Natural killer cell (primary cell): ENCODE data around the gene RGSL1. TPM values are rescaled to one million over a fixed set of nuclear protein-coding genes. Genes with fewer than 3 reads are reported as not detected.

Source experiments
- ATAC-seq, 3 donors: fragments of 150-1000 bp in 2 of 3; fragments of 200-7000 bp in 1 of 3; cut with Tn5 transposase; 1 replicate in 1 of 3; 2 replicates in 2 of 3; pipeline ENCODE4 v1.10.0; 2021; ENCODE audit warnings: mild to moderate bottlenecking in 2 of 3, moderate library complexity in 2 of 3
- DNase-seq, 2 donors: peaks; one replicate each; pipeline versions ENCODE4 v3.0.0 to v3.0.0-alpha.2; 2013 to 2021; ENCODE audit warnings: mixed read lengths in 1 of 2
- H3K27ac ChIP-seq: one replicate; pipeline ENCODE4 v1.5.1; 2013; ENCODE audit warnings: mild to moderate bottlenecking, low read length
- H3K27me3 ChIP-seq: one replicate; pipeline ENCODE4 v1.6.1; 2013; ENCODE audit warnings: low read length; ENCODE audit not compliant: control insufficient read depth, insufficient read depth
- H3K36me3 ChIP-seq: one replicate; pipeline ENCODE4 v1.6.1; 2013; ENCODE audit warnings: low read length; ENCODE audit not compliant: control insufficient read depth, insufficient read depth
- H3K4me1 ChIP-seq: one replicate; pipeline ENCODE4 v1.6.1; 2013; ENCODE audit warnings: low read length; ENCODE audit not compliant: control insufficient read depth, insufficient read depth
- H3K4me3 ChIP-seq: one replicate; pipeline ENCODE4 v1.5.1; 2013; ENCODE audit warnings: low read length
- H3K9me3 ChIP-seq: one replicate; pipeline ENCODE4 v1.6.1; 2013; ENCODE audit warnings: low read length; ENCODE audit not compliant: control insufficient read depth, insufficient read depth
- H3K27ac Mint-ChIP-seq, 2 donors: one replicate each; pipeline ENCODE4 v1.8.0; 2022; ENCODE audit warnings: mild to moderate bottlenecking in 2 of 2, mixed read lengths in 2 of 2, moderate library complexity in 1 of 2
- H3K27me3 Mint-ChIP-seq, 2 donors: one replicate each; pipeline ENCODE4 v1.8.0; 2022; ENCODE audit warnings: low read depth in 2 of 2, mixed read lengths in 2 of 2
- H3K36me3 Mint-ChIP-seq: one replicate; pipeline ENCODE4 v1.8.0; 2022; ENCODE audit warnings: mixed read lengths
- H3K4me1 Mint-ChIP-seq, 2 donors: one replicate each; pipeline ENCODE4 v1.8.0; 2022; ENCODE audit warnings: mixed read lengths in 2 of 2
- H3K4me3 Mint-ChIP-seq: one replicate; pipeline ENCODE4 v1.8.0; 2022; ENCODE audit warnings: mild to moderate bottlenecking, moderate library complexity, mixed read lengths
- H3K9me3 Mint-ChIP-seq, 2 donors: one replicate each; pipeline ENCODE4 v1.8.0; 2022; ENCODE audit warnings: mixed read lengths in 2 of 2
- CTCF ChIP-seq: fragments of 200-600 bp; IDR thresholded peaks from one replicate; pipeline ENCODE4 v1.8.0; 2022; ENCODE audit warnings: antibody characterized with exemption
- WGBS: methylation state at CpG from one replicate; pipeline ENCODE4 v1.1.7; 2013; ENCODE audit warnings: missing lambda C conversion rate; ENCODE audit not compliant: insufficient coverage; 5-methylcytosine and 5-hydroxymethylcytosine counted together
- intact Hi-C: fragments of 100-400 bp; cut with micrococcal nuclease; formaldehyde crosslinking; loops from one replicate; pipeline ENCODE4 v1.14.2; 2022
- total RNA-seq, 4 donors: library from RNA; stranded (reverse); fragments of 120-200 nt in 1 of 4; gene quantifications; one replicate each; pipeline versions ENCODE4 v1.2.3 to v1.2.4, GENCODE V29; 2013 to 2022

Gene RGSL1
- total RNA-seq, 3 donors from 2014 or later (not counting 1 experiment from before 2014, with no cell fraction given): not detected

- Mint-ChIP-seq H3K27me3 (peaks cover 48 to 49% of the 10 kb centered on the region in 2 donors), H3K36me3 (no peaks in the 10 kb centered on the region), H3K9me3 (no peaks in the 10 kb centered on the region), H3K4me1 (peaks cover 15 to 16% of the 10 kb centered on the region in 2 donors), H3K27ac (no peak overlapping the region), H3K4me3 (no peak overlapping the region)
- ATAC-seq: no peak
- no peak overlapping the region for H3K27ac ChIP-seq
- H3K27me3 ChIP-seq: peaks cover 32% of the 10 kb centered on the region
- no peaks in the 10 kb centered on the region for H3K36me3 ChIP-seq
- no peak overlapping the region for H3K4me3 ChIP-seq
- TF ChIP-seq CTCF: no peak
- intact Hi-C loops: no loop called here
- peaks cover 14% of the 10 kb centered on the region for H3K4me1 ChIP-seq
- DNase-seq: no peak
- WGBS: 75% methylated on average over 1 of the region's 1 CpG
- H3K9me3 ChIP-seq: no peaks in the 10 kb centered on the region
These were observed 157.6 kb downstream of the RGSL1 start for GRCh38 chr1:182607566-182607965.

GRCh38 chr1:182608236-182608635, 158.3 kb downstream of the RGSL1 start:
- H3K9me3 ChIP-seq: no peaks in the 10 kb centered on the region
- no peak for TF ChIP-seq CTCF
- H3K27me3 ChIP-seq: peaks cover 38% of the 10 kb centered on the region
- no peak overlapping the region for H3K27ac ChIP-seq
- 86% methylated on average over 2 of the region's 2 CpGs for WGBS
- no peak for DNase-seq
- ATAC-seq: no peak
- Mint-ChIP-seq H3K9me3 (no peaks in the 10 kb centered on the region), H3K4me1 (peaks cover 15 to 16% of the 10 kb centered on the region in 2 donors), H3K27ac (no peak overlapping the region), H3K27me3 (peaks cover 54 to 55% of the 10 kb centered on the region in 2 donors), H3K36me3 (no peaks in the 10 kb centered on the region), H3K4me3 (no peak overlapping the region)
- intact Hi-C loops: no loop called here
- H3K4me1 ChIP-seq: peaks cover 14% of the 10 kb centered on the region
- H3K36me3 ChIP-seq: no peaks in the 10 kb centered on the region
- no peak overlapping the region for H3K4me3 ChIP-seq

GRCh38 chr1:182608845-182609610, 159.1 kb downstream of the RGSL1 start:
- peaks cover 61 to 63% of the 10 kb centered on the region in 2 donors for H3K27me3 Mint-ChIP-seq
- no peaks in the 10 kb centered on the region for H3K36me3 Mint-ChIP-seq
- H3K4me3 ChIP-seq: no peak overlapping the region
- ATAC-seq (no peak), DNase-seq (no peak)
- TF ChIP-seq CTCF: no peak
- peaks cover 11% of the 10 kb centered on the region for H3K4me1 ChIP-seq
- H3K4me3 Mint-ChIP-seq: no peak overlapping the region
- no peaks in the 10 kb centered on the region for H3K36me3 ChIP-seq
- 86% methylated on average over 9 of the region's 9 CpGs for WGBS
- no peak overlapping the region for H3K27ac ChIP-seq
- no peak overlapping the region for H3K27ac Mint-ChIP-seq
- peaks cover 13 to 15% of the 10 kb centered on the region in 2 donors for H3K4me1 Mint-ChIP-seq
- no peaks in the 10 kb centered on the region for H3K9me3 ChIP-seq
- H3K27me3 ChIP-seq: peaks cover 46% of the 10 kb centered on the region
- intact Hi-C loops: no loop called here
- no peaks in the 10 kb centered on the region for H3K9me3 Mint-ChIP-seq

Other genes starting within 250 kb of the RGSL1 start
- gene GLUL, start 58.4 kb upstream of the RGSL1 start, total RNA-seq: 100 to 1,000 TPM; 128 to 420 (median 134) TPM
- gene TEDDM1, start 49.5 kb upstream of the RGSL1 start, total RNA-seq: not detected
- gene RNASEL, start 139.1 kb downstream of the RGSL1 start, total RNA-seq: 1 to 10 TPM; 3.3 to 5.8 (median 4.8) TPM
- gene RGS16, start 154.2 kb downstream of the RGSL1 start, total RNA-seq: 1 to 10 TPM; 1.3 to 9.6 (median 4.2) TPM
- gene RGS8, start 234.4 kb downstream of the RGSL1 start, total RNA-seq: not detected